ENCODE measurements around the gene CCDC120. TPM values are rescaled to one million over a fixed set of nuclear protein-coding genes. Genes with fewer than 3 reads are reported as not detected.
A peak's percentile ranks its signal among the peaks of the same experiment; 100 is the strongest.

Gene CCDC120
- total RNA-seq, 1 experiment from 2014 or later, result 23.9 TPM

DNA sequence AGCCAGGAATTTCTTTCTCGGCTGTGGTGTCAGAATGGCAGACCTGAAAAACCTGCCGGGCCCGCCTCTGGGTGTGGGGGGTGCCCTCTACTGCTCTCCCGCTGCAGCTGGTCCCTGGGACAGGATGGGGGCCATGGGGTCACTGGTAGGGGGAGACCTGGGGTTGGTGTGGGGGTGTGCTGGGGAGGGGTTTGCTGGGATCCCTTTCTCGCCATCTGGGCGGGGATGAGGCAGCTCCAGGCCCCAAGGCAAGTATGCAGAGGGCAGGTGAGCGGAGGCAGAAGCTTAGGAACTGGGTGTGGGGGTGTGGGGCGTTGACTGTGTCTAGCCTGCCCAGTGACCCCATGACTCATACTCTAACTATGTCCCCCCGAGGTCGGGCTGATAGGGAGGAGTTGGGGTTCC lies 884 bp downstream of the CCDC120 start:
- Histone ChIP-seq H3K27me3 (ENCODE audit: insufficient read depth, low read depth) (no peaks in the 10 kb centered on the region), H3K36me3 (ENCODE audit: low read depth) (no peaks in the 10 kb centered on the region), H3K4me1 (replicated peaks; ENCODE audit: insufficient read depth) (no peaks in the 10 kb centered on the region), H3K27ac (peak overlapping the region; percentile 19; the same call in 1 of the 2 replicates), H3K4me2 (peak overlapping the region; percentile 62), H3K9me2 (ENCODE audit: insufficient read depth) (no peaks in the 10 kb centered on the region), H3K79me2 (ENCODE audit: low read depth) (peaks cover 7% of the 10 kb centered on the region; the same call in 1 of the 2 replicates), H2AFZ (no peak overlapping the region), H3K4me3 (peak overlapping the region; percentile 57; the same call in 1 of the 2 replicates), H4K20me1 (ENCODE audit: insufficient read depth) (no peaks in the 10 kb centered on the region), H3K9me3 (ENCODE audit: insufficient read depth, low read depth) (no peaks in the 10 kb centered on the region), H3F3A (ENCODE audit: insufficient read depth, low read depth) (no peaks in the 10 kb centered on the region; the same call in 1 of the 2 replicates)
- TF ChIP-seq, protein P1, sequence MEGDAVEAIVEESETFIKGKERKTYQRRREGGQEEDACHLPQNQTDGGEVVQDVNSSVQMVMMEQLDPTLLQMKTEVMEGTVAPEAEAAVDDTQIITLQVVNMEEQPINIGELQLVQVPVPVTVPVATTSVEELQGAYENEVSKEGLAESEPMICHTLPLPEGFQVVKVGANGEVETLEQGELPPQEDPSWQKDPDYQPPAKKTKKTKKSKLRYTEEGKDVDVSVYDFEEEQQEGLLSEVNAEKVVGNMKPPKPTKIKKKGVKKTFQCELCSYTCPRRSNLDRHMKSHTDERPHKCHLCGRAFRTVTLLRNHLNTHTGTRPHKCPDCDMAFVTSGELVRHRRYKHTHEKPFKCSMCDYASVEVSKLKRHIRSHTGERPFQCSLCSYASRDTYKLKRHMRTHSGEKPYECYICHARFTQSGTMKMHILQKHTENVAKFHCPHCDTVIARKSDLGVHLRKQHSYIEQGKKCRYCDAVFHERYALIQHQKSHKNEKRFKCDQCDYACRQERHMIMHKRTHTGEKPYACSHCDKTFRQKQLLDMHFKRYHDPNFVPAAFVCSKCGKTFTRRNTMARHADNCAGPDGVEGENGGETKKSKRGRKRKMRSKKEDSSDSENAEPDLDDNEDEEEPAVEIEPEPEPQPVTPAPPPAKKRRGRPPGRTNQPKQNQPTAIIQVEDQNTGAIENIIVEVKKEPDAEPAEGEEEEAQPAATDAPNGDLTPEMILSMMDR (conservative IDR thresholded peaks at IDR 0.05), result no peak
- TF ChIP-seq EZH2 (IDR thresholded peaks at IDR 0.05; ENCODE audit: low read depth), result no peak
- POLR2A ChIA-PET (ENCODE audit: unreplicated experiment), result no interaction called here
- BruUV-seq (replicated peaks), result no TSS peak
- intact Hi-C loops (cut with micrococcal nuclease; ENCODE audit: unreplicated experiment), result loop anchor here (2.0 to 5.0 kb wide), 3 partner anchors 17 to 142 kb away; partner anchors contain the start of genes OTUD5, PIM2 and TFE3
- CTCF ChIA-PET, result no interaction called here
- DNase-seq, result peak; percentile 59 to 64

DNA sequence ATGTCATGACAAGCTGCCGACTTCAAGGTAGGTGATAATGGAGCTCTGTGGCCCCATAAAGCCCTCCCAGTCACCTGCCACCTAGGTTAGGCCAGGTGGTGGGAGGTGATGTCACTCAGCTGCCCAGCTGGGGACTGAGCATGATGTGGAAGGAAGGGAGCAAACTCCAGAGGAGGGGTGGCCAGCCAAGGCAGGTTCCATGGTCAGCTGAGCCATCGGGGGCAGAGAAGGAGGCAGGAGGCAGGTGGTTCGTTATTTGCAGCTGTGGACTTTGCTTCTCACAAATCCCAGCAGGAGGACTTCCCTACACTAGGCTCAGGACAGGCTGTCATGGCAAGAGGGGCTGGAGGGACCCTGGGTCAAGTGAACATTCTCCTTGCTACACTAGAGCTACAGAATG lies 2.1 kb downstream of the CCDC120 start:
- H2AFZ ChIP-seq, result no peak overlapping the region
- DNase-seq, result no peak
- no peaks in the 10 kb centered on the region for H3K9me2 ChIP-seq (ENCODE audit: insufficient read depth)
- H3K4me2 ChIP-seq, result peak overlapping the region; percentile 62; the same call in 1 of the 2 replicates
- H3K36me3 ChIP-seq (ENCODE audit: low read depth), result no peaks in the 10 kb centered on the region
- no peaks in the 10 kb centered on the region; the same call in 1 of the 2 replicates for H3F3A ChIP-seq (ENCODE audit: insufficient read depth, low read depth)
- no peak overlapping the region for H3K4me3 ChIP-seq
- H3K79me2 ChIP-seq (ENCODE audit: low read depth), result peaks cover 7% of the 10 kb centered on the region; the same call in 1 of the 2 replicates
- no peaks in the 10 kb centered on the region for H3K4me1 ChIP-seq (replicated peaks; ENCODE audit: insufficient read depth)
- CTCF ChIA-PET, result no interaction called here
- no peak overlapping the region for H3K27ac ChIP-seq
- intact Hi-C loops (cut with micrococcal nuclease; ENCODE audit: unreplicated experiment), result no loop called here
- H4K20me1 ChIP-seq (ENCODE audit: insufficient read depth), result no peaks in the 10 kb centered on the region
- POLR2A ChIA-PET (ENCODE audit: unreplicated experiment), result interaction anchor here (0.6 to 0.7 kb wide), 2 partner anchors 124 to 163 kb away, joined by 3 to 9 read pairs; partner anchors contain the start of gene TIMM17B
- H3K27me3 ChIP-seq (ENCODE audit: insufficient read depth, low read depth), result no peaks in the 10 kb centered on the region
- no TSS peak for BruUV-seq (replicated peaks)
- no peak for TF ChIP-seq EZH2 (IDR thresholded peaks at IDR 0.05; ENCODE audit: low read depth)
- TF ChIP-seq, protein P1 (conservative IDR thresholded peaks at IDR 0.05), result no peak
- no peaks in the 10 kb centered on the region for H3K9me3 ChIP-seq (ENCODE audit: insufficient read depth, low read depth)

DNA sequence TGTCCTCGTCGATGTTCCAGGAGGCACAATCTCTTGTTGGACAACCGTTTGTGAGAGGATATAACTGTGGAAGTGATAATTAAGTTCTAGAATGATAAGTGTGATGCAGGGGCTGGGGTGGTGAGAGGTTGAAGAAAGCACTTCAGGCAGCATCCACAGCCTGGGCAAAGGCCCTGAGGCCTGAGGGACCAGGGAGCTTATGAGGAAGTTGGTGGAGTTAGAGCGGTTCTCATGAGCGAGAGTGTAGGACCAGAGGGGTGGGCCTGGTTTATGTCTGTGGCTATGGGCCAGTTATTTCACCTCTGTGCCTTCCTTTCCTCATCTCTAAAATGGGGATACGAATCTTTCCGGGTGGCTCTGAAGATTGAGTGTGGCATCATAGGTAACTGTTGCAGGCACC lies 2.7 kb downstream of the CCDC120 start:
- no peak overlapping the region for H3K4me3 ChIP-seq
- no peaks in the 10 kb centered on the region for H3K36me3 ChIP-seq (ENCODE audit: low read depth)
- no peaks in the 10 kb centered on the region for H4K20me1 ChIP-seq (ENCODE audit: insufficient read depth)
- no peak for DNase-seq
- H3K79me2 ChIP-seq (ENCODE audit: low read depth), result peaks cover 7% of the 10 kb centered on the region; the same call in 1 of the 2 replicates
- no peaks in the 10 kb centered on the region for H3K9me3 ChIP-seq (ENCODE audit: insufficient read depth, low read depth)
- H3K9me2 ChIP-seq (ENCODE audit: insufficient read depth), result no peaks in the 10 kb centered on the region
- H3K4me2 ChIP-seq, result no peak overlapping the region
- no peaks in the 10 kb centered on the region; the same call in 1 of the 2 replicates for H3F3A ChIP-seq (ENCODE audit: insufficient read depth, low read depth)
- H3K4me1 ChIP-seq (replicated peaks; ENCODE audit: insufficient read depth), result no peaks in the 10 kb centered on the region
- ChIA-PET CTCF (no interaction called here), POLR2A (ENCODE audit: unreplicated experiment) (interaction anchor here (0.6 to 0.7 kb wide), 2 partner anchors 123 to 164 kb away, joined by 3 to 9 read pairs; partner anchors contain the start of gene TIMM17B)
- intact Hi-C loops (cut with micrococcal nuclease; ENCODE audit: unreplicated experiment), result no loop called here
- no peaks in the 10 kb centered on the region for H3K27me3 ChIP-seq (ENCODE audit: insufficient read depth, low read depth)
- no peak for TF ChIP-seq EZH2 (IDR thresholded peaks at IDR 0.05; ENCODE audit: low read depth)
- TF ChIP-seq, protein P1 (conservative IDR thresholded peaks at IDR 0.05), result no peak
- no peak overlapping the region for H3K27ac ChIP-seq
- no peak overlapping the region for H2AFZ ChIP-seq
- no TSS peak for BruUV-seq (replicated peaks)
